Sigmoid colon (tissue), 4 donors: ENCODE measurements around the gene SLC30A10.

Source experiments
- EP300 ChIP-seq, 4 donors: sonication (generic); formaldehyde crosslinking; IDR thresholded peaks; one replicate each; pipeline ENCODE4 v1.6.1; 2017; ENCODE audit warnings: antibody characterized with exemption in 4 of 4
- POLR2A ChIP-seq, 2 donors: fragments of 450-650 bp; IDR thresholded peaks; one replicate each; pipeline ENCODE4 v1.6.1; 2016; ENCODE audit warnings: antibody characterized with exemption in 2 of 2, mild to moderate bottlenecking in 2 of 2, moderate library complexity in 2 of 2
- POLR2AphosphoS5 ChIP-seq, 4 donors: sonication (generic); formaldehyde crosslinking; IDR thresholded peaks; one replicate each; pipeline ENCODE4 v1.6.1; 2017; ENCODE audit warnings: antibody characterized with exemption in 4 of 4
- TF ChIP-seq, protein P1 (sequence below), 4 experiments: fragments of 450-650 bp in 3 of 4; fragments of 200-600 bp in 1 of 4; IDR thresholded peaks; one replicate each; pipeline ENCODE4 v1.5.1; 2016 to 2019; ENCODE audit warnings: antibody characterized with exemption in 4 of 4, mild to moderate bottlenecking in 3 of 4, moderate library complexity in 2 of 4

DNA sequence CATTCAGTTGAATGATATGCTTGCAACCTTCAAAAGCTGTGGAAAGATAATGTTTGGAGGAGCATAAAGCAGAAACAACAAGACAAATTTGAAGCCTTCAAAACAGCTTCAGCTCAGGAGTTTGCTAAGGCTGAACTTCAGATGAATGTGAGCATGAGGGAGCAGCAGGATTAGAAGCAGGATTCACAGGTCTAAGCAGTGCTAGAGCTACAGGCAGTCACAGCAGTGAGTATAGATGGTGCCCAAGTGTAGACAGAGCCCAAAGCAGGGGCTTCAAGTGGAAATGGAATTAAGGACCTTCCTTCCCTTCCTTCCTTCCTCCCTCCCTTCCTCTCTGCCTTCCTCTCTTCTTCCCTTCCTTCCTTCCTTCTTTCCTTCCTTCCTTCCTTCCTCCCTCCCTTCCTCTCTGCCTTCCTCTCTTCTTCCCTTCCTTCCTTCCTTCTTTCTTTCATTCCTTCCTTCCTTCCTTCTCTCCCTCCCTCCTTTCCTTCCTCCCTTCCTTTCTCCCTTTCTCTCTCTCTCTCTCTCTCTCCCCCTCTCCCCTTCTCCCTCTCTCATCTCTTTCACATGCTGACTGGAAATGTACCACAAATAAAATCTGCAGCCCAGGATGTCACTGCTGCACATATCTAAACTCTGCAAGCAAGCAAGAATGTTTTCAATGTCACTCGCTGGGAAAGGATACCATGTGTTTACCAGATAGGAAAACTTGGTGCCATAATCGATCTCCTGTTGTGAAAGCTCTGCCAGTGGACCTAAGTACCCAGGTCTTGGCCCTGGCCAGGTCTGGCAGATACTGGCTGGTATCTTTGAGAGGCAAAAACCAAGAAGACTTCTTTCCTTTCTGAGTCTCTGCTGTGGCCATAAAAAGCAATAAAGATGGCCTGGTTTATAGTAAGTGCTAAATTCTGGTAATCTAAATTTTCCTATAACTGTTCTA, 13.1 kb upstream of the SLC30A10 start:
- TF ChIP-seq, protein P1, sequence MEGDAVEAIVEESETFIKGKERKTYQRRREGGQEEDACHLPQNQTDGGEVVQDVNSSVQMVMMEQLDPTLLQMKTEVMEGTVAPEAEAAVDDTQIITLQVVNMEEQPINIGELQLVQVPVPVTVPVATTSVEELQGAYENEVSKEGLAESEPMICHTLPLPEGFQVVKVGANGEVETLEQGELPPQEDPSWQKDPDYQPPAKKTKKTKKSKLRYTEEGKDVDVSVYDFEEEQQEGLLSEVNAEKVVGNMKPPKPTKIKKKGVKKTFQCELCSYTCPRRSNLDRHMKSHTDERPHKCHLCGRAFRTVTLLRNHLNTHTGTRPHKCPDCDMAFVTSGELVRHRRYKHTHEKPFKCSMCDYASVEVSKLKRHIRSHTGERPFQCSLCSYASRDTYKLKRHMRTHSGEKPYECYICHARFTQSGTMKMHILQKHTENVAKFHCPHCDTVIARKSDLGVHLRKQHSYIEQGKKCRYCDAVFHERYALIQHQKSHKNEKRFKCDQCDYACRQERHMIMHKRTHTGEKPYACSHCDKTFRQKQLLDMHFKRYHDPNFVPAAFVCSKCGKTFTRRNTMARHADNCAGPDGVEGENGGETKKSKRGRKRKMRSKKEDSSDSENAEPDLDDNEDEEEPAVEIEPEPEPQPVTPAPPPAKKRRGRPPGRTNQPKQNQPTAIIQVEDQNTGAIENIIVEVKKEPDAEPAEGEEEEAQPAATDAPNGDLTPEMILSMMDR (IDR thresholded peaks at IDR 0.05): no peak
- no peak for TF ChIP-seq POLR2AphosphoS5 (IDR thresholded peaks at IDR 0.05)
- no peak for TF ChIP-seq POLR2A (IDR thresholded peaks at IDR 0.05)
- no peak for TF ChIP-seq EP300 (IDR thresholded peaks at IDR 0.05)
